NCI-H748 (cell line): ENCODE measurements around the gene SGCA.

Experiments
- DNase-seq: peaks from one replicate; lab custom pipeline; 2025; ENCODE audit not compliant: unreplicated experiment; lab: John Stamatoyannopoulos, UW

SGCA gene

GRCh38 chr17:50221266-50221863, 55.6 kb downstream of the SGCA start:
- no peak for DNase-seq

GRCh38 chr17:50221864-50222545, 56.2 kb downstream of the SGCA start:
- DNase-seq = no peak

- no peak for DNase-seq
These were observed 57.1 kb downstream of the SGCA start for GRCh38 chr17:50222922-50223321.
